NCI-H1092 treated with DMSO at 0.1 percent for 48 hours (cell line): ENCODE data around the gene COX6A2.
"Not testable (repeated sequence)": the region's sequence is repeated elsewhere in the genome, so short reads cannot be mapped to it uniquely, and the experiment has no call there.

Experiments
- DNase-seq: peaks from one replicate; lab custom pipeline; 2025; lab: John Stamatoyannopoulos, UW

COX6A2 gene

DNA sequence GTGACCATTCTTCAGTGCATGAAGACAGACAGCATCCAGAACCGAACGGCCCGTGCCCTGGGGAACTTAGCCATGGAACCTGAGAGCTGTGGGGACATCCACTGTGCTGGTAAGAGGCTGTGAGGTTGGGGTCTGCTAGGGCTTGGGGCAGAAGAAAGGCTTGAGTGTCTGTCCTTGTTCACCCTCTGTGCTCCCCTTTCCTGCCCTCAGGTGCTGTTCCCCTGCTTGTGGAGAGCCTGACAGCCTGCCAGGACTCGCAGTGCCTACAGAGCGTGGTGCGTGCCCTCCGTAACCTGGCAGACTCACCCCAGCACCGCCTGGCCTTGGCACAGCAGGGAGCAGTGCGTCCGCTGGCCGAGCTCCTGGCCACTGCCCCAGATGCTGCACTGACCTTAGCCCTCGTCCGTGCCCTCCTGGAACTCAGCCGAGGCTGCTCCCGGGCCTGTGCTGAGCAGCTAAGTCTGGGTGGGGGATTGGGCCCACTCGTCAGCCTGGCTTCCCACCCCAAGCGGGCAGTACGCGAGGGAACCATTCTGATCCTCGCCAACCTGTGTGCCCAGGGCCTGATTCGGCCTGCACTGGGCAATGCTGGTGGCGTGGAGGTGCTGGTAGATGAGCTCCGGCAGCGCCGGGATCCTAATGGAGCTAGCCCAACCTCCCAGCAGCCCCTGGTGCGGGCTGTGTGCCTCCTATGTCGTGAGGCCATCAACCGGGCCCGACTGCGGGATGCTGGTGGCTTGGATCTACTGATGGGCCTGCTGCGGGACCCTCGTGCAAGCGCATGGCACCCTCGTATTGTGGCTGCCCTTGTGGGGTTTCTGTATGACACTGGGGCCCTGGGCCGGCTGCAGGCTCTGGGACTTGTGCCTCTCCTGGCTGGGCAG lies 34.0 kb upstream of the COX6A2 start:
- DNase-seq: no peak

DNA sequence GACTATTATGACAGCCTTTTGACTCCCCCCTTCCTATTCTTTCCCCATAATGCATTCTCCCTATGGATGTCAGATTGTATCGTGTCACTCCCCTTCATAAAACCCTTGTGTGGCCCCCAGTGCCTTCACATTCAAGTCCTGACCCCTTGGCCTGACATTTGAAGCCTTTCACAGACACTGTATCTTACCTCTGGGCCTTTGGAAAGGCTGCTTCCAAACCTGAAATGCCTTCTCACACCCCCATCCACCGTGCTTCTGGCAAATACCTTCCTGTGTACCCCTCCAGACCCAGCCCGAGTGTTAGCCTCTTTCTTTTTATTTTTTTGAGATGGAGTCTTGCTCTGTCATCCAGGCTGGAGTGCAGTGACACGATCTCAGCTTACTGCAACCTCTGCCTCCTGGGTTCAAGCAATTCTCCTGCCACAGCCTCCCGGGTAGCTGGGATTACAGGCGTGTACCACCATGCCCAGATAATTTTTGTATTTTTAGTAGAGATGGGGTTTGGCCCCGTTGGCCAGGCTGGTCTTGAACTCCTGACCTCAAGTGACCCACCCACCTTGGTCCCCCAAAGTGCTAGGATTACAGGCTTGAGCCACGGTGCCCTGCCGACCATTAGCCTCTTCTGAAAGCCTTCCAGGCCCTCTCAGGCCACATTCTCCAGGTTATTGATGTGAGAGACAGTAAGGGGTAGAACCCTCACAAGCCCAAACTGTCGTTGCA lies 33.2 kb upstream of the COX6A2 start:
- DNase-seq: no peak

- peak; percentile 31 for DNase-seq
Observed at GRCh38 chr16:31460582-31461002, 32.4 kb upstream of the COX6A2 start.

- peak; percentile 99 for DNase-seq
Observed at GRCh38 chr16:31459687-31460581, 31.8 kb upstream of the COX6A2 start.

DNA sequence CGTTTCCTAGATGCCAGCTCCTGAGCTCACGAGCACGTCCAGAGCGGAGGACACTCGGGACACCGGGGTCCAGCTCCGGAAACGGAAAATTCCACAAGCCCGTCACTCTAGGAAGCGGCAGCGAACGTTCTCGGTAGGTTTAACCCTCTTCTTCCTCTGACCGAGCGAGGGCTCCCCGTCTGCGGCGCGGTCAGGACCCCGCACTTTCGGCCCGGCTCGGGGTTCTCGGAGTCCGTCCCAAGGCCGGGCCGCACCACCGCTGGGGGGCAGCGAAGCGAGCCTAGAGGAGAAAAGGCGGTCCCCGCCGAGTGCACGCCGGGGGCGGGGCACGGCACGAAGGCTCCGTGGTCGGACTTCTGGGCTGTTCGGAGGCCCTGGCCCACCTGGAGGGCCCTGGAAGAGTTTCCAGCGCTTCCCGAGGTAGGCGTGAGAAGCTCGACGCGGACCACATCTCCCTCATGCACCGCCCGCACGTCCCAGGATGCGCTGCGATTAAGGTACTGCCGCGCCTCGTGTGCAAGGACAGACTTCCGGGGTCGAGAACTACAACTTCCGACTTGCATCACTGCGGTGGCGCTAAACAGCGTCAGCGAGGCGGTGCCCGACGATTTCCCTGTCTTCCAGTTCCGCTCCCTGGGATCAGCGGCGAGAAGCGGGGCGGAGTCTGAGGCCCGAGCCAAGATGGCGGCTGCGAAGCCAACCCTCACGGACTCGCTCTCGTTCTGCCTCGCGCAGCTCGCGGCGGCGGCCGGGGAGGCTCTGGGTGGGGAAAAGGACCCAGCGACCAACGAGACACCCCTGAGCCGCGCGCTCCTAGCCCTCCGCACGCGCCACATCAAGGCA lies 30.9 kb upstream of the COX6A2 start, which contains the start of gene ARMC5:
TSS of gene ARMC5 (plus strand) at position 658 of the 843 bp plus-strand sequence. CDS start at position 682, 24 bp downstream.
- DNase-seq: peak; percentile 97

- DNase-seq: peak; percentile 41
Observed at GRCh38 chr16:31458073-31458843, 30.1 kb upstream of the COX6A2 start.

DNA sequence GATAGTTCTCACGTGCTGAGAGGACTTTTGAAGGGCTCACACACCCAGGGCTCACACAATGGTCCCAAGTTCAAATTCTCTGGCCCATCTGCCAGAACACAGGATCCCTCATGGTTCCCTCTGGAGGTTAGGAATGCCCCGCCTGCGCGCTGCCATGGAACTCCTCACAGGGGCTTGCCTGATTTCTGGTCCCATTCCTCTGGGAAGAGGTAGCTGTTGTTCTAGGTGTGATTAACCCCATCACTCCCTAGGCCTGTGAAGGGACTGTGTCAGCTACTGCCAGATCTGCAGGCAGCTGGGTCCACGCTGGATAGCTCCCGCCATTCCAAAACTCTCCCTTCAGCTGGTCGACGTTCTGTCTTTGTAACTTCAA lies 28.8 kb upstream of the COX6A2 start:
- no peak for DNase-seq

GRCh38 chr16:31455601-31456314 lies 27.6 kb upstream of the COX6A2 start:
- DNase-seq: no peak

DNA sequence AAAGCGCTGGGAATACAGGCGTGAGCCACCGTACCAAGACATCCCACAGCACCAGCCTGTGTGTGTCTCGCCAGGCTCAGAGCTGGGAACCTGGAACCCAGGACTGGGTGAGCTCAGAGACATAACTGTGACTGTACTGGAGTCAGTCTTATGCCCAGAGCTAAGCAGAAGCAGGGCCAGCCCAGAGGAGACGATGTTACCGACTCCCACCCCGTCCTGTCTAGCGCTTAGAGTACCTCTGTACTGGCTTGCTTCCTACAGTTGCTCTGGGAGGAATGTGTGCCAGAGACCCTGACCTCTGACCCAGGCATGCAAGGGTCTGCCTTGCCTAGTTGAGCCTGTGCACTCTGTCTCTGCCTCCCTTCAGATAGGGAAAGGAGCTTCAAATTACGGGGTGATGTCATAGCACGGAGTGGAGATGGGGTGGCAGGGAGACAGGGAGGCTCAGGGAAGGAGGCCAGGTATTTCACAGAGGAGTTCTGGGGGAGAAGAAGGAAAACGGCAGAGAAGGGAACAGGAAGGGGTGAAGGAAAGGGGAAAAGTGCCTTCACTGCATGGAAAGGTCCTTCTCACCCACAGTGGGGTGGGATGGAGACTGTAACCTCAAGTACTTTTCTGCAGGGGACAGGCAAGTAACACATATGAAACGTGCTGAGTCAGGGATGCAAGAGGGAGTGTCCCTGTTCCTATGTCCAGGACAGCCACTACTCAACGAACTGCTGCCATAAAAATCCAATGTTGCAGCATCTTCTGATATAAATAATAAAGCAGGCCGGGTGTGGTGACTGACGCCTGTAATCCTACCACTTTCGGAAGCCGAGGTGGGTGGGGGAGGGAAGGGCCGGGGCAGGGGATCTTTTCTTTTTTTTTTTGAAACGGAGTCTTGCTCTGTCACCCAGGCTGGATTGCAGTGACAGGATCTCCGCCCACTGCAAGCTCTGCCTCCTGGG lies 25.4 kb upstream of the COX6A2 start:
- no peak for DNase-seq

- DNase-seq: no peak
Observed at GRCh38 chr16:31452631-31453106, 24.5 kb upstream of the COX6A2 start.

GRCh38 chr16:31451681-31452351 lies 23.7 kb upstream of the COX6A2 start:
- DNase-seq: peak; percentile 18

GRCh38 chr16:31451201-31451600 lies 23.0 kb upstream of the COX6A2 start:
- DNase-seq: no peak

- not testable (repeated sequence) for DNase-seq
Observed at GRCh38 chr16:31445931-31446330, 17.8 kb upstream of the COX6A2 start.

- DNase-seq: no peak
Observed at GRCh38 chr16:31441956-31442355, 13.8 kb upstream of the COX6A2 start.

DNA sequence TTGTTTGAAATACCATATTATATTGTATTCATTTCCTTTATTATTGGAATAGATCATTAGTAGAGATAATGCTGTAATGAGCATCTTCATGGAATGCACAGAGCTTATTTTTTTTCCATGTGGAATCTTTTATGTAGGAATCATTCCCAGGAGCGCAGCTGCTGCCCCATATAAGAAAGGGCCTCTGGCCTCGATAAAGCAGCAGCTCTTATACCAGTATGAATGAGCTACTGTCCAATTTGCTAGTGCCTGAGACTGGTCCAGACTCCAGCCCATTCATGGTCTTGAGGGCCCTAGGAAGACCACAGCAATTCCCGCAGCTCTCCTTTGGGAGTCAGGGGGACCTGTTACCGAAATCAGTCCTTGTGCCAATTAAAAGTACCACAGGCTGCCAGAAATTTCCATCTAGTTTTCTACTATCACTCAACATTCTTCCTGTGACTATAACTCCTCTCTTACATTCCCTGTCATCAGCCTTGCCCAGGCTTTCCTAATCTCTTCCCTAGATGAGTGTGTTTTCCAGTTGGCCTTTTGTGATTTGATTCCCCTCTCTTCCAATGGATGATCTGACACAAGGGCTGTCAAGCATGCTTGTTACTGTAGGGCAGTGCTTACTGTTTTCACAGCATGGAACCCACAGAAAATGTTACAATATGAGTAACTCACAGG lies 12.5 kb upstream of the COX6A2 start:
- no peak for DNase-seq

DNA sequence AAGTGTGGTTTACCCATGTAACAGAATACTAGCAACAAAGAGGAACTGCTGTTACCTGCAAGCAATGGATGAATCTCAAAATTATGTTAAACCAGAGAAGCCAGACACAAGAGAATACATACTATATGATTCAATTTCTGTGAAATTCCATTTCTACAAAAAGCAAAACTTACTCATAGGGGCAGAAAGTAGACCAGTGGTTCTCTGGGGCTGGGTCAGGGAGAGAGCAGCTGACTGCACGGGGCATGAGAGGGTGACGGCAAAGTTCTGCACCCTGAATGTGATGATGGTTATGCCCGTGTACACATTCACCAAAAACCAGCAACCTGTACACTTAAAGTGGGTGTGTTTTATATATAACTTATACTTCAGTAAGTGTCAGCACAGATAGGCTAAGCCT lies 11.4 kb upstream of the COX6A2 start:
- no peak for DNase-seq

DNA sequence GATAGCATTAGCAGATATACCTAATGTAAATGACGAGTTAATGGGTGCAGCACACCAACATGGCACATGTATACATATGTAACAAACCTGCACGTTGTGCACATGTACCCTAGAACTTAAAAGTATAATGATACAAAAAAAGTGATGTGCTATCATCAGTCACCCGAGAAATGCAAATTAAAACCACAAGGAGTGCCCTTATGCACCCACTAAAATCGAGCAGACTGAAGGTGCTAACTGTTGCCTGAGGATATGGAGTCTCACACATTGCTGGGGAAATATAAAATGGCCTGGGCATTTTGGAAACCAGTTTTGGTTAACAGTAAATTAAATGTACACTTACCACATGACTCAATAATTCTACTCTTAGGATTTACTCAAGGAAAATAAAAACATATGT lies 10.9 kb upstream of the COX6A2 start:
- DNase-seq: not testable (repeated sequence)
